ENCODE data around the gene ROR2. TPM values are rescaled to one million over a fixed set of nuclear protein-coding genes. Genes with fewer than 3 reads are reported as not detected.

The ROR2 gene
- total RNA-seq, 1 donor from 2014 or later, result 0.32 TPM

DNA sequence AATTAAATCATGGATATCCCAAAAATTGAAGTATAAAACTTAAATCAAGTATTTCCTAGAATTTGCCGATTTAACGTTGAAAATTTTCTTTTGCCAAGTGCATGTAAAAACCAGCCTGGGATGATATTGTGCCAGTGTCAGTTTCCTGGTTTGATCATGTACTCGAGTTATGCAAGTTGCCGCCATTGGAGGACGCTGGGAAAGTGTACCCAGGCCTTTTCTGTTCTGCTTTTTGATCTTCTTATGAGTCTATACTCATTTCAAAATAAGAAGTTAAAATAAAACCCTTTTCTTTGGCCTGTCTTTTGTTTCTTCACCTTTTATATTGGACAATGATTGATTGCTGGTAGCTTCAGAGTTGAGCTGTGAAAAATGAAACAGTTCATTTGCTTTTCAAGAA is 433.3 kb downstream of the ROR2 start:
- H3K9me3 ChIP-seq, result no peaks in the 10 kb centered on the region
- intact Hi-C loops (cut with DNase I), result no loop called here

DNA sequence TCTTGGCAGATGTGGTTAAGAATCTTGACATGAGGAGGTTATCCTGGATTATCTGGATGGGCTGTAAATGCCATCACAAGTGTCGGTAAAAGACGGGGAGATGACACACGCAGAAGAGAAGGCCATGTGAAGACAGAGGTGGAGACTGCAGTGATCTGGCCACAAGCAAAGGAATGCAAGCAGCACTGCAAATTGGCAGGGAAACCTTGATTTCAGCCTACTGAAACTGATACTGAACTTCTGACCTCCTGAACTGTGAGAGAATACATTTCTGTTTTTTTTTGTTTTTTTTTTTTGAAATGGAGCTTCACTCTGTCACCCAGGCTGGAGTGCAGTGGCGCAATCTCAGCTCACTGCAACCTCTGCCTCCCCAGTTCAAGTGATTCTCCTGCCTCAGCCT is 433.9 kb downstream of the ROR2 start:
- TF ChIP-seq, protein P1, sequence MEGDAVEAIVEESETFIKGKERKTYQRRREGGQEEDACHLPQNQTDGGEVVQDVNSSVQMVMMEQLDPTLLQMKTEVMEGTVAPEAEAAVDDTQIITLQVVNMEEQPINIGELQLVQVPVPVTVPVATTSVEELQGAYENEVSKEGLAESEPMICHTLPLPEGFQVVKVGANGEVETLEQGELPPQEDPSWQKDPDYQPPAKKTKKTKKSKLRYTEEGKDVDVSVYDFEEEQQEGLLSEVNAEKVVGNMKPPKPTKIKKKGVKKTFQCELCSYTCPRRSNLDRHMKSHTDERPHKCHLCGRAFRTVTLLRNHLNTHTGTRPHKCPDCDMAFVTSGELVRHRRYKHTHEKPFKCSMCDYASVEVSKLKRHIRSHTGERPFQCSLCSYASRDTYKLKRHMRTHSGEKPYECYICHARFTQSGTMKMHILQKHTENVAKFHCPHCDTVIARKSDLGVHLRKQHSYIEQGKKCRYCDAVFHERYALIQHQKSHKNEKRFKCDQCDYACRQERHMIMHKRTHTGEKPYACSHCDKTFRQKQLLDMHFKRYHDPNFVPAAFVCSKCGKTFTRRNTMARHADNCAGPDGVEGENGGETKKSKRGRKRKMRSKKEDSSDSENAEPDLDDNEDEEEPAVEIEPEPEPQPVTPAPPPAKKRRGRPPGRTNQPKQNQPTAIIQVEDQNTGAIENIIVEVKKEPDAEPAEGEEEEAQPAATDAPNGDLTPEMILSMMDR (IDR thresholded peaks at IDR 0.05), result no peak
- no peak overlapping the region for H3K4me3 ChIP-seq
- H3K27me3 ChIP-seq, result no peaks in the 10 kb centered on the region
- intact Hi-C loops (cut with DNase I), result no loop called here
- no peaks in the 10 kb centered on the region for H3K36me3 ChIP-seq
- no peaks in the 10 kb centered on the region for H3K4me1 ChIP-seq
- H3K9me3 ChIP-seq, result no peaks in the 10 kb centered on the region
- H3K27ac ChIP-seq, result no peak overlapping the region
- DNase-seq (ENCODE audit: low spot score in 2 of 2), result no peak

More for the DNA sequence above, 433.3 kb downstream of the ROR2 start:
- Histone ChIP-seq H3K36me3 (no peaks in the 10 kb centered on the region), H3K27me3 (no peaks in the 10 kb centered on the region), H3K27ac (no peak overlapping the region), H3K4me1 (no peaks in the 10 kb centered on the region), H3K4me3 (no peak overlapping the region)
- DNase-seq (ENCODE audit: low spot score in 2 of 2), result no peak
- TF ChIP-seq, protein P1 (IDR thresholded peaks at IDR 0.05), result no peak

DNA sequence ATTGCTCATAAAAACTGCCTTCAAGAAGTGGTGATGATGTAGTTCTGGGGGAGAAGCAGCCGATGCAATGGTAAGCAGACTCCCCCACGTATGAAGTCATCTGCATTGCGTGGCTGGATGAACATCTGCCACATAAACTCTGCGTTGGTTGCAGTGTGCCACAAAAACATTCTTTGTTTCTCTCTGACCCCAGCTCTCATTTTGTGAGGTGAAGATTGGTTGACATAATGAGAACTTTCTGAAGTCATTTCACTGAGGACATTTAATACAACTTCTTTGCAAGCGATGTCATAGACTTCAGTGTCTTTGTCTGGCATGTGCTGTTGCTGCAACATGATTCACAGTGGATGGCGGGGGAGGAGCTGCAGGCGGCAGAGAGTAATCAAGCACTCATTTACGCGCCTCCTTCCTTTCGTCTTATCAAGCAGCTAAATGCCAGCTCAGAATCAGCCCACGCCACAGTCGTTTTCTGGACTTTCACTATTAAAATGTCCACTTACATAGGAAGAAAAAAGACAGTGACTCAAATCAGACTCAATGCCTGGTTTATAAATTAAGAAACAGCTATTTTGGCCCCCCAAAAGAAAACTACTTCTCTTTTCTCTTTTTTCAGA is 434.8 kb downstream of the ROR2 start:
- H3K4me3 ChIP-seq, result peak overlapping the region in 1 of 2 donors; percentile 34
- H3K27me3 ChIP-seq, result no peaks in the 10 kb centered on the region
- H3K4me1 ChIP-seq, result no peaks in the 10 kb centered on the region
- DNase-seq (ENCODE audit: low spot score in 2 of 2), result no peak
- intact Hi-C loops (cut with DNase I), result no loop called here
- H3K9me3 ChIP-seq, result no peaks in the 10 kb centered on the region
- TF ChIP-seq, protein P1 (IDR thresholded peaks at IDR 0.05), result no peak
- no peaks in the 10 kb centered on the region for H3K36me3 ChIP-seq
- H3K27ac ChIP-seq, result no peak overlapping the region

Other genes starting within 250 kb of the ROR2 start
- gene SPTLC1, start 165.2 kb upstream of the ROR2 start, total RNA-seq, result 48.0 TPM

Data from ascending aorta (tissue), 2 donors.